ENCODE data around the gene OR2AK2. TPM values are rescaled to one million over a fixed set of nuclear protein-coding genes. Genes with fewer than 3 reads are reported as not detected.

The OR2AK2 gene
- total and polyA plus RNA-seq, 2 of the 8 experiments (the other 6 are each of a cell fraction or from before 2014, with no cell fraction given), result not detected

DNA sequence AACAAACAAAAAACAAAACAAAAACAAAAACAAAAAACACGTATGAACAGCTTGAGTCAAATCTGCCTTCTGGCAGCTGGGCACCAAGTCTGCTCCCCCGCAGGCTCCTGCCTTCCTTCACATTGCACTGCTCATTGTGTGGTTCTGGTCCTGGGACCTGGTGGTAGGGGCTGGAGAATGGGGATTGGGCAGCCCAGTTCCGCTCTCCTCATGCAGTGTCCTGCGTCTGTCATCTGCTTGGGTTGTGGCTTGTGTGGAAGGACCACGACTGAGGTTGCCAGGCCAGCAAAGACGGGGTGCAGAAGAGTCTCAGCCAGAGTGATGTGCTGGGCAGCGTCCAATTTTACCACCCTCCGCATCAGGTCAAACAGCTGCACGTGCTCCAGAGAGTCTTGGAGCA is 29.3 kb upstream of the OR2AK2 start:
- Histone ChIP-seq H4K8ac (ENCODE audit: extremely low read depth, insufficient read depth, low read length) (no peak overlapping the region), H3K79me1 (ENCODE audit: low read depth, low read length) (no peaks in the 10 kb centered on the region), H3K18ac (ENCODE audit: extremely low read depth, low read length) (no peak overlapping the region), H2BK120ac (replicated peaks; ENCODE audit: low read depth, low read length) (no peak overlapping the region), H3K27me3 (replicated peaks in 1 of 4; ENCODE audit: control insufficient read depth in 3 of 4, extremely low read depth in 1 of 4, insufficient read depth in 3 of 4, low read length in 3 of 4) (no peaks in the 10 kb centered on the region), H3K4ac (replicated peaks; ENCODE audit: insufficient read length, low read depth, low read length) (no peak overlapping the region), H2BK20ac (ENCODE audit: low read length) (no peak overlapping the region), H3K23me2 (ENCODE audit: low read depth, low read length) (no peaks in the 10 kb centered on the region), H3K56ac (replicated peaks; ENCODE audit: insufficient read length, low read depth, low read length) (no peak overlapping the region), H2BK5ac (ENCODE audit: low read depth, low read length) (no peak overlapping the region), H3K4me1 (replicated peaks in 1 of 4; ENCODE audit: control insufficient read depth in 3 of 4, insufficient read depth in 4 of 4, low read length in 3 of 4) (no peaks in the 10 kb centered on the region), H3K9me3 (ENCODE audit: insufficient read depth in 2 of 2, low read depth in 1 of 2, low read length in 1 of 2) (peaks cover 59% of the 10 kb centered on the region in 2 experiments), H3K4me2 (ENCODE audit: insufficient read depth in 1 of 2, low read depth in 2 of 2, low read length in 2 of 2) (no peak overlapping the region), H4K91ac (replicated peaks; ENCODE audit: insufficient read length, low read length) (no peak overlapping the region), H2BK12ac (ENCODE audit: low read depth, low read length) (no peak overlapping the region), H3K27ac (ENCODE audit: low read depth, low read length) (no peak overlapping the region), H3K79me2 (ENCODE audit: control insufficient read depth in 1 of 2, insufficient read depth in 2 of 2, low read length in 2 of 2) (no peaks in the 10 kb centered on the region), H2BK15ac (ENCODE audit: low read length) (no peak overlapping the region), H3K4me3 (ENCODE audit: extremely low read depth in 1 of 4, insufficient read depth in 2 of 4, low read depth in 3 of 4, low read length in 4 of 4) (no peak overlapping the region), H3K36me3 (ENCODE audit: control insufficient read depth in 2 of 4, insufficient read depth in 4 of 4, low read length in 3 of 4) (no peaks in the 10 kb centered on the region), H4K5ac (ENCODE audit: insufficient read length, low read depth, low read length) (no peak overlapping the region), H2AK5ac (ENCODE audit: low read depth, low read length) (no peak overlapping the region), H3K9ac (replicated peaks in 1 of 4; ENCODE audit: extremely low read depth in 1 of 4, low read depth in 3 of 4, low read length in 3 of 4) (no peak overlapping the region), H3K14ac (ENCODE audit: insufficient read length) (no peak overlapping the region), H2AFZ (ENCODE audit: low read length) (no peak overlapping the region), H4K20me1 (replicated peaks in 1 of 2; ENCODE audit: control insufficient read depth in 1 of 2, insufficient read depth in 2 of 2, low read length in 2 of 2) (no peaks in the 10 kb centered on the region), H3K23ac (ENCODE audit: insufficient read length) (no peak overlapping the region)
- DNase-seq (ENCODE audit: low read depth in 1 of 2, low spot score in 2 of 2) (no peak), FAIRE-seq (no peak)
- WGBS, 2 experiments (ENCODE audit: extremely low coverage in 1 of 2, insufficient coverage in 1 of 2, insufficient read length in 1 of 2, insufficient replicate concordance in 2 of 2, low coverage in 1 of 2, low lambda C conversion rate in 2 of 2, missing lambda C conversion rate in 1 of 2), result 87% methylated on average over 9 of the region's 9 CpGs; no CpG with 5 or more reads in 1 of the 2 experiments
- POLR2A ChIA-PET (ENCODE audit: partially characterized antibody), result no interaction called here
- CTCF ChIA-PET (ENCODE audit: partially characterized antibody), result interaction anchor here (0.9 to 1.2 kb wide), 2 partner anchors 22 to 589 kb away, joined by 3 read pairs; no protein-coding TSS in a partner anchor
- TF ChIP-seq JUND (IDR thresholded peaks at IDR 0.05; ENCODE audit: low read length), result no peak
- TF ChIP-seq CTBP2 (IDR thresholded peaks at IDR 0.05; ENCODE audit: borderline replicate concordance, insufficient read depth, insufficient read length, low read length), result no peak
- TF ChIP-seq SUZ12 (IDR thresholded peaks at IDR 0.05; ENCODE audit: low read length), result no peak
- no peak for TF ChIP-seq HDAC6 (IDR thresholded peaks at IDR 0.05; ENCODE audit: low read depth, low read length)
- no peak for TF ChIP-seq CHD1 (IDR thresholded peaks at IDR 0.05; ENCODE audit: low read depth, low read length)
- no peak for TF ChIP-seq RFX5 (IDR thresholded peaks at IDR 0.05; ENCODE audit: borderline replicate concordance, low read depth, low read length)
- no peak for TF ChIP-seq USF2 (IDR thresholded peaks at IDR 0.05; ENCODE audit: low read length)
- no peak for TF ChIP-seq CBX5 (IDR thresholded peaks at IDR 0.05; ENCODE audit: low read depth, low read length)
- no peak for TF ChIP-seq RBBP5 (IDR thresholded peaks at IDR 0.05; ENCODE audit: borderline replicate concordance, low read depth, low read length)
- TF ChIP-seq NANOG (IDR thresholded peaks at IDR 0.05; ENCODE audit: insufficient read depth, low read depth, low read length, poor library complexity, severe bottlenecking), result no peak
- TF ChIP-seq BCL11A (IDR thresholded peaks at IDR 0.05; ENCODE audit: low read depth in 2 of 2, low read length in 2 of 2), result no peak
- TF ChIP-seq CBX8 (IDR thresholded peaks at IDR 0.05; ENCODE audit: borderline replicate concordance, low read depth, low read length), result no peak
- TF ChIP-seq EGR1 (IDR thresholded peaks at IDR 0.05; ENCODE audit: borderline replicate concordance, low read depth, low read length), result no peak
- TF ChIP-seq SP2 (IDR thresholded peaks at IDR 0.05; ENCODE audit: low read length), result no peak
